GM12878 (cell line): ENCODE measurements around the gene NFIX. TPM values are rescaled to one million over a fixed set of nuclear protein-coding genes. Genes with fewer than 3 reads are reported as not detected.

Experiments used
- ATAC-seq: fragments of 200-7000 bp; cut with Tn5 transposase; 3 replicates; pipeline ENCODE4 v1.9.1; 2020; ENCODE audit warnings: mild to moderate bottlenecking, moderate library complexity
- BruUV-seq: library from RNA; stranded (reverse); fragments of 400-500 nt; replicated peaks from 2 replicates; lab custom pipeline; 2021; lab: Mats Ljungman, UMichigan
- CTCF ChIA-PET: fragments of 300-600 bp; sonication (Branson Sonifier 250); formaldehyde crosslinking; extraction: SDS; loops from one replicate; lab custom pipeline; 2021; ENCODE audit warnings: inconsistent platforms; lab: Yijun Ruan, JAX
- POLR2A ChIA-PET: fragments of 350-600 bp; formaldehyde crosslinking; extraction: SDS; loops from one replicate; lab custom pipeline; 2021; ENCODE audit warnings: inconsistent platforms; lab: Charles Lee
- RAD21 ChIA-PET: fragments of 300-600 bp; sonication (Branson Sonifier 250); formaldehyde crosslinking; loops from one replicate; lab custom pipeline; 2023; ENCODE audit warnings: antibody characterized with exemption; ENCODE audit not compliant: unreplicated experiment; lab: Charles Lee
- SMC1A ChIA-PET: fragments of 300-600 bp; sonication (Branson Sonifier 250); formaldehyde crosslinking; loops from one replicate; lab custom pipeline; 2023; ENCODE audit not compliant: unreplicated experiment, uncharacterized antibody; lab: Charles Lee
- DNase-seq: peaks from one replicate; pipeline ENCODE4 v3.0.0-alpha.2; 2011; ENCODE audit warnings: low read depth, low spot score
- FAIRE-seq: peaks from 3 replicates; lab custom pipeline; 2011; peaks lifted over from hg19 to GRCh38; lab: Jason Lieb, UNC
- H2AFZ ChIP-seq: 2 replicates; pipeline ENCODE4 v1.6.0; 2011; ENCODE audit warnings: low read depth, low read length, control low read depth; ENCODE audit not compliant: control insufficient read depth
- H3K27ac ChIP-seq: 2 replicates; pipeline ENCODE4 v1.5.1; 2011; ENCODE audit warnings: control low read depth; ENCODE audit not compliant: control insufficient read depth, insufficient read depth
- H3K27me3 ChIP-seq, 2 experiments: replicated peaks in 1 of 2; 2 replicates each; pipeline versions ENCODE4 v1.6.0 to v1.6.1; 2011; ENCODE audit warnings: low read length in 1 of 2; ENCODE audit not compliant: control insufficient read depth in 2 of 2, insufficient read depth in 2 of 2
- H3K36me3 ChIP-seq, 2 experiments: 2 replicates each; pipeline ENCODE4 v1.5.1; 2011; ENCODE audit warnings: low read length in 1 of 2; ENCODE audit not compliant: control insufficient read depth in 2 of 2, insufficient read depth in 2 of 2
- H3K4me1 ChIP-seq: 2 replicates; pipeline ENCODE4 v1.6.1; 2011; ENCODE audit warnings: mild to moderate bottlenecking, low read length, moderate library complexity, mixed read lengths; ENCODE audit not compliant: control insufficient read depth, insufficient read depth
- H3K4me2 ChIP-seq: 2 replicates; pipeline ENCODE4 v1.6.0; 2011; ENCODE audit warnings: control low read depth; ENCODE audit not compliant: control insufficient read depth, insufficient read depth
- H3K4me3 ChIP-seq: fragments of 200-600 bp; sonication (generic); 2 replicates; pipeline ENCODE4 v1.5.1; 2016
- H3K79me2 ChIP-seq: 2 replicates; pipeline ENCODE4 v1.6.0; 2011; ENCODE audit warnings: low read length; ENCODE audit not compliant: control insufficient read depth, insufficient read depth
- H3K9ac ChIP-seq: 2 replicates; pipeline ENCODE4 v1.8.0; 2011; ENCODE audit warnings: low read length, control low read depth, mixed read lengths; ENCODE audit not compliant: control insufficient read depth, insufficient read depth
- H3K9me3 ChIP-seq: replicated peaks from 3 replicates; pipeline ENCODE4 v1.5.1; 2011; ENCODE audit warnings: mild to moderate bottlenecking, low read length; ENCODE audit not compliant: control insufficient read depth, insufficient read depth
- H4K20me1 ChIP-seq: 2 replicates; pipeline ENCODE4 v1.6.0; 2011; ENCODE audit not compliant: control insufficient read depth, insufficient read depth
- CEBPZ ChIP-seq: fragments of 150-350 bp; IDR thresholded peaks from 2 replicates; pipeline ENCODE4 v1.6.1; 2016; ENCODE audit warnings: low read depth, low read length
- E4F1 ChIP-seq: fragments of 450-650 bp; IDR thresholded peaks from 2 replicates; pipeline ENCODE4 v1.6.1; 2018; ENCODE audit warnings: borderline replicate concordance, mild to moderate bottlenecking; ENCODE audit not compliant: partially characterized antibody
- HCFC1 ChIP-seq: fragments of 150-350 bp; IDR thresholded peaks from 2 replicates; pipeline ENCODE4 v1.6.1; 2014; ENCODE audit warnings: low read length
- NBN ChIP-seq: fragments of 450-650 bp; IDR thresholded peaks from 2 replicates; pipeline ENCODE4 v1.6.1; 2016
- NFYA ChIP-seq: IDR thresholded peaks from 2 replicates; pipeline ENCODE4 v1.6.1; 2011; ENCODE audit warnings: low read depth, mild to moderate bottlenecking, low read length, improper control_type of control experiment, borderline replicate concordance
- RBBP5 ChIP-seq: fragments of 200-600 bp; sonication (generic); conservative IDR thresholded peaks from 2 replicates; pipeline ENCODE4 v1.6.1; 2016
- RUNX3 ChIP-seq: IDR thresholded peaks from 2 replicates; pipeline ENCODE4 v1.6.1; 2012; ENCODE audit warnings: low read length, inconsistent platforms
- SRF ChIP-seq, 2 experiments: IDR thresholded peaks; 2 replicates each; pipeline ENCODE4 v1.6.1; 2011; ENCODE audit warnings: low read depth in 2 of 2, low read length in 2 of 2, mild to moderate bottlenecking in 1 of 2, moderate library complexity in 1 of 2
- TARDBP ChIP-seq: IDR thresholded peaks from 2 replicates; pipeline ENCODE4 v1.6.1; 2016; ENCODE audit warnings: borderline replicate concordance
- YBX1 ChIP-seq: fragments of 450-650 bp; IDR thresholded peaks from 2 replicates; pipeline ENCODE4 v1.6.1; 2016; ENCODE audit warnings: antibody characterized with exemption
- WGBS: methylation state at CpG from one replicate; pipeline ENCODE4 v1.1.6; 2016; ENCODE audit warnings: low lambda C conversion rate; ENCODE audit not compliant: insufficient replicate concordance, insufficient coverage; ENCODE audit errors: missing lambda C conversion rate; 5-methylcytosine and 5-hydroxymethylcytosine counted together
- in situ Hi-C: fragments of 300-500 bp; cut with MboI; formaldehyde crosslinking; loops from 9 replicates; pipeline ENCODE4 v1.14.3; 2018; ENCODE audit warnings: mixed read lengths
- intact Hi-C: fragments of 100-400 bp; cut with micrococcal nuclease; formaldehyde crosslinking; loops from one replicate; pipeline ENCODE4 v1.14.2; 2022; ENCODE audit not compliant: unreplicated experiment
- polyA plus RNA-seq, 11 experiments: library from polyadenylated mRNA; depleted of rRNA in 4 of 11; unstranded in 6 of 11; stranded (reverse) in 5 of 11; fragments of >200 nt; fragmentation: Nextera tagmentation in 4 of 11; fragmentation: Illumina TruSeq in 1 of 11; extraction: Ambion mirVana in 4 of 11; extraction: Trizol in 1 of 11; gene quantifications; 1 replicate in 1 of 11; 2 replicates in 10 of 11; pipeline versions ENCODE4 v1.2.1 to v1.2.3, GENCODE V29; 2011 to 2016; ENCODE audit warnings: inconsistent platforms in 2 of 11, missing spikeins in 2 of 11, low read depth in 1 of 11
- total RNA-seq, 4 experiments: library from RNA; depleted of rRNA in 3 of 4; stranded (reverse); fragments of >200 nt in 3 of 4; fragmentation: Illumina TruSeq in 1 of 4; extraction: Trizol in 1 of 4; gene quantifications; 2 replicates each; pipeline versions ENCODE4 v1.2.1 to v1.2.3, GENCODE V29; 2013 to 2021

Gene NFIX
- total and polyA plus RNA-seq, 10 of the 15 experiments (the other 5 are each of a cell fraction or from before 2014, with no cell fraction given) = 0.02 to 2.2 (median 0.28) TPM

DNA sequence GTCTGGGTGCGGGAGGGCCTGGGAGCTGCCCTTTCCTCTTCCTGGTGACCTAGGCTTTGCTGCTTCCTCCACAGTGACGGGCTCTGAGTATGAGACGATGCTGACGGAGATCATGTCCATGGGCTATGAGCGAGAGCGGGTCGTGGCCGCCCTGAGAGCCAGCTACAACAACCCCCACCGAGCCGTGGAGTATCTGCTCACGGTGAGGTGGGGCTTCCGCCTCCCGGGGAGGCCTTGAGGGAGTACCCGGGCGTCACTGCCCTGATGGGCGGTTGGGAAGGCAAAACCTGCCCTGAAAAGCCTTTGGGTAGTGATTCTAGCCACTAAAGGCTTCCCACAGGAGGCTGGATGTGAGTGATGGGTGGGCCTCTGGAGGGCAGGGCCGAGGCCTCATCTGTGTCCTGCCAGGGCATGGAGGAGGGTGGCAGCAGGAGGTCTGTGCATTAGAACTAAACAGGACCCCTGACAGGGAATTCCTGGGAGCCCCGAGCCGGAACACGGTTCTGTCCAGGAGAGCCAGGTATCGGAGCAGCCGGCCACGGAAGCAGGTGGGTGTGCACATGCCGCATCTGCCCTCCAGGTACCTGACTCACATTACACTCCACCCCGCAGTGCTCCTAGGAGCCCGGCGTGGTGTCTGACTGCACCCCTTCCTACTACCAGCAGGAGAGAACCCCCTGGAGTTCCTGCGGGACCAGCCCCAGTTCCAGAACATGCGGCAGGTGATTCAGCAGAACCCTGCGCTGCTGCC lies 46.5 kb upstream of the NFIX start:
- POLR2A ChIA-PET = interaction anchor here (0.6 kb wide), 1 partner anchor 169 kb away, joined by 3 read pairs; no protein-coding TSS in a partner anchor

More for the DNA sequence above, 46.5 kb upstream of the NFIX start:
- DNase-seq = no peak
- SMC1A ChIA-PET = no interaction called here
- Histone ChIP-seq H3K9ac (no peak overlapping the region), H4K20me1 (no peaks in the 10 kb centered on the region), H3K27me3 (no peaks in the 10 kb centered on the region), H3K4me3 (no peak overlapping the region), H3K27ac (no peak overlapping the region), H2AFZ (no peak overlapping the region), H3K9me3 (no peaks in the 10 kb centered on the region), H3K79me2 (peaks cover 26% of the 10 kb centered on the region), H3K36me3 (peaks cover 23 to 32% of the 10 kb centered on the region in 2 experiments), H3K4me1 (peaks cover 14% of the 10 kb centered on the region), H3K4me2 (no peak overlapping the region)
- no peak for ATAC-seq
- RAD21 ChIA-PET = no interaction called here
- TF ChIP-seq NFYA (no peak), RUNX3 (no peak), NBN (no peak), HCFC1 (no peak), RBBP5 (no peak), YBX1 (no peak), SRF (IDR thresholded peaks at IDR 0.05; ENCODE audit: low read depth in 2 of 2, low read length in 2 of 2) (no peak), CEBPZ (no peak), TARDBP (no peak), E4F1 (no peak)
- WGBS = 95% methylated on average over 30 of the region's 30 CpGs
- intact Hi-C loops = no loop called here
- BruUV-seq = no TSS peak
- in situ Hi-C loops = no loop called here
- no peak for FAIRE-seq
- CTCF ChIA-PET = interaction anchor here (0.5 to 1.0 kb wide), 2 partner anchors 17 to 64 kb away, joined by 3 to 5 read pairs; no protein-coding TSS in a partner anchor
